Fibroblast of lung (primary cell): ENCODE measurements around the gene TRIM47.

Experiments
- CTCF ChIP-seq, 2 donors: IDR thresholded peaks in 1 of 2; conservative IDR thresholded peaks in 1 of 2; 1 replicate in 1 of 2; 2 replicates in 1 of 2; pipeline ENCODE4 v1.5.1; 2011 to 2012; ENCODE audit warnings: low read length in 2 of 2, control low read depth in 1 of 2, inconsistent platforms in 1 of 2, low read depth in 1 of 2, mild to moderate bottlenecking in 1 of 2
- EZH2 ChIP-seq: IDR thresholded peaks from 2 replicates; pipeline ENCODE4 v1.5.1; 2012; ENCODE audit warnings: low read length, control low read depth, mild to moderate bottlenecking; ENCODE audit errors: missing control alignments

DNA sequence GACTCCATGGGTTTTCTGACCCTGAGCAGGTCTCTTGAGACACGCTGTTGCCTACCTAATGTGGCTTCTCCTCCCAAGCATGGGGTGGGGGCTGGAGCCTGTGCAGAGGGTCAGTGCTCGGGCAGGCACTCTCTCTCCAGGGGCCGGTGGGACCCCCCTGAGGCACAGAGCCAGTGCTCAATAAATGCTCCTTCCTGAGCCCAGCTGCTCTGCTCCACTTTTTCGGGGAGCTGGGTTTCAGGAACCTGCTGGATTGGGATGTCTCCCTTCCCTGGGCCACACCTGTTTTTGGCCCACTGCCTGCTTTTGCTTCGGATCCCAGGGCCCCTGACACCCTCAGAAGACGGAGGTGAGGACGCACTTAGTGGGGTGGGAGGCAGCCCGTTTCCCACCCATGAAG lies 19.7 kb upstream of the TRIM47 start:
- no peak for TF ChIP-seq CTCF (conservative IDR thresholded peaks at IDR 0.05 in 1 of 2, IDR thresholded peaks at IDR 0.05 in 1 of 2; ENCODE audit: low read depth in 1 of 2, low read length in 2 of 2)
- TF ChIP-seq EZH2: no peak
